Activated CD4-positive, alpha-beta T cell treated with anti-CD3 and anti-CD28 coated beads, Interleukin-2, amount 50 U/mL, for 1 hour (primary cell): ENCODE measurements around the gene DHRSX.
"Not testable (repeated sequence)": the region's sequence is repeated elsewhere in the genome, so short reads cannot be mapped to it uniquely, and the experiment has no call there.

ENCODE experiments used
- DNase-seq: peaks from one replicate; pipeline ENCODE4 v3.0.0-alpha.2; 2020

DHRSX gene

GRCh38 chrX:2389731-2390130, 111.0 kb downstream of the DHRSX start:
- not testable (repeated sequence) for DNase-seq

GRCh38 chrX:2389324-2389723, 111.5 kb downstream of the DHRSX start:
- no peak for DNase-seq

GRCh38 chrX:2388669-2389068, 112.1 kb downstream of the DHRSX start:
- DNase-seq, result no peak

GRCh38 chrX:2387614-2388239, 113.0 kb downstream of the DHRSX start:
- no peak for DNase-seq

GRCh38 chrX:2385224-2385623, 115.6 kb downstream of the DHRSX start:
- DNase-seq, result no peak

DNA sequence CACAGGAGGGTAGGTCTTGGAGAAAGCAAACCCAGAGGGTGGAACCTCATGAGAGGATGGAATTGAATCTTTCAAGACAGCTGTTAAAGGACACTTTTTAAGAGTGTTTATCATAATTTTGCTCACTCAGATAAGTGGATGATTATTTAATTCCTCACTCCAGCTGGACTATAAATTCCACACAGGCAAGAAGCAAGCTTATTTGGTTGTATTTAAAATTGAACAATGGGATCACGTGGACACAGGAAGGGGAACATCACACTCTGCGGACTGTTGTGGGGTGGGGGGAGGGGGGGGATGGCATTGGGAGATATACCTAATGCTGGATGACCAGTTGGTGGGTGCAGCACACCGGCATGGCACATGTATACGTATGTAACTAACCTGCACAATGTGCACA, 116.3 kb downstream of the DHRSX start:
- DNase-seq, result no peak

DNA sequence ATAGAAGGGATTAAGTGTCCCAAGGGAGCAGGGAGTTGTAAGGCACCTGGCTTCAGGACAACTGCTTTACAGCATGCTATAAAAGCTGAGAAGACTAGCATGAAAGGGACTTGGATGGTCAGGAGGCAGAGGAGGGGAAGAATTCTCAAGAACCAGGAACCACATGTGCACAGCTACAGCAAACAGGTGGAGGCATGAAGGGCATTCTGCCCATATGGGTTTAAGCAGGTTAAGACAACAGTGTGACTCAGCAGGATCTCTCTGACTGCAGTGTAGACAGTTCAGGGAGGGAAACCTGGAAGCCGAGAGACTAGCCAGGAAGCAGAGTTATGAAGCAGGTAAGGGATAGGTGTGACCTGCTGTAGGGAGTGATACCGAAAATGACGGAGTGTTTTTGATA, 117.0 kb downstream of the DHRSX start:
- no peak for DNase-seq

- no peak for DNase-seq
These were observed 117.6 kb downstream of the DHRSX start for GRCh38 chrX:2383144-2383543.

DNA sequence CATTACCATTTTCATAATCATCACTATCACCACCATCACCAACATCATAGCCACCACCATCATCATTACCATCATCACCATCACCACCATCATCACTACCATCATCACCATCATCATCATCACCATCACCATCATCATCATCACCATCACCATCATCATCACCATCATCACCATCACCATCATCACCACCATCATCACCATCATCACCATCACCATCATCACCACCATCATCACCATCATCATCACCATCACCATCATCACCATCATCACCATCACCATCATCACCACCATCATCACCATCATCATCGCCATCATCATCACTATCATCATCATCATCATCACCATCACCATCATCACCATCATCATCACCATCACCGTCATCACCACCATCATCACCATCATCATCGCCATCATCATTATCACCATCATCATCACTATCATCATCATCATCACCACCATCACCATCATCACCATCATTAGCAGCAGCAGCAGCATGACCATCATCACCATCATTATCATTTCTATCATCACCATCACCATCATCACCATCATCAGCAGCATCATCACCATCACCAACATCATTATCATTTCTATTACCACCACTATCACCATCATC, 118.2 kb downstream of the DHRSX start:
- not testable (repeated sequence) for DNase-seq

- DNase-seq, result no peak
These were observed 124.6 kb downstream of the DHRSX start for GRCh38 chrX:2376166-2376565.

- no peak for DNase-seq
These were observed 126.7 kb downstream of the DHRSX start for GRCh38 chrX:2374086-2374485.

- no peak for DNase-seq
These were observed 127.2 kb downstream of the DHRSX start for GRCh38 chrX:2373615-2374014.

GRCh38 chrX:2371026-2371711, 129.6 kb downstream of the DHRSX start:
- DNase-seq, result no peak

GRCh38 chrX:2370456-2370855, 130.3 kb downstream of the DHRSX start:
- DNase-seq, result no peak

DNA sequence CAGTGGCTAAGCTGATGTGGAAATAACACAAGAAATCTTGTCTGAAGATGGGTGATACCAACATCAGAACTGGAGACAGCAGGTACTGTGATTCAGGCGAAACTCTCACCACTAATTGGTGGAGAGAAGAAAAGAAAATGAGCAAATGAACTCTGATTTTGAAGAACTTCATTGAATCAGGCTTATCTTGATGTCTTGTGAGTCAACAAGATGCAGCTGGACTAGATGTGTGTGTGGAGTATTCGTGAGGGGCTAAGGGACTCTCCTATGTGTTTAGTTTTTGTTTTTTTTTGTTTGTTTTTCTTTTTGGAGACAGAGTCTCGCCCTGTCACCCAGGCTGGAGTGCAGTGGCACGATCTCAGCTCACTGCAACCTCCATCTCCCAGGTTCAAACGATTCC, 131.6 kb downstream of the DHRSX start:
- no peak for DNase-seq

GRCh38 chrX:2360731-2361130, 140.0 kb downstream of the DHRSX start:
- no peak for DNase-seq

DNA sequence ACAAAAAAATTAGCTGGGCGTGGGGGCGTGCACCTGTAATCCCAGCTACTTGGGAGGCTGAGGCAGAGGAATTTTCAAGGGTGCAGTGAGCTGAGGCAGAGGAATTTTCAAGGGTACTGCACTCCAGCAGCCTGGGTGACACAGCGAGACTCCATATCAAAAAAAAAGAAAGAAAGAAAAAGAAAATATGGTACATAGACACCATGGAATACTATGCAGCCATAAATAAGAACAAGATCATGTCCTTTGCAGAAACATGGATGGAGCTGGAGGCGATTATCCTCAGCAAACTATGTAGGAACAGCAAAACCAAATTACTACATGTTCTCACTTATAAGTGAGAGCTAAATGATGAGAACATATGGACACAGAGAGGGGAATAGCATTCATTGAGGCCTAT, 141.3 kb downstream of the DHRSX start:
- DNase-seq, result not testable (repeated sequence)

DNA sequence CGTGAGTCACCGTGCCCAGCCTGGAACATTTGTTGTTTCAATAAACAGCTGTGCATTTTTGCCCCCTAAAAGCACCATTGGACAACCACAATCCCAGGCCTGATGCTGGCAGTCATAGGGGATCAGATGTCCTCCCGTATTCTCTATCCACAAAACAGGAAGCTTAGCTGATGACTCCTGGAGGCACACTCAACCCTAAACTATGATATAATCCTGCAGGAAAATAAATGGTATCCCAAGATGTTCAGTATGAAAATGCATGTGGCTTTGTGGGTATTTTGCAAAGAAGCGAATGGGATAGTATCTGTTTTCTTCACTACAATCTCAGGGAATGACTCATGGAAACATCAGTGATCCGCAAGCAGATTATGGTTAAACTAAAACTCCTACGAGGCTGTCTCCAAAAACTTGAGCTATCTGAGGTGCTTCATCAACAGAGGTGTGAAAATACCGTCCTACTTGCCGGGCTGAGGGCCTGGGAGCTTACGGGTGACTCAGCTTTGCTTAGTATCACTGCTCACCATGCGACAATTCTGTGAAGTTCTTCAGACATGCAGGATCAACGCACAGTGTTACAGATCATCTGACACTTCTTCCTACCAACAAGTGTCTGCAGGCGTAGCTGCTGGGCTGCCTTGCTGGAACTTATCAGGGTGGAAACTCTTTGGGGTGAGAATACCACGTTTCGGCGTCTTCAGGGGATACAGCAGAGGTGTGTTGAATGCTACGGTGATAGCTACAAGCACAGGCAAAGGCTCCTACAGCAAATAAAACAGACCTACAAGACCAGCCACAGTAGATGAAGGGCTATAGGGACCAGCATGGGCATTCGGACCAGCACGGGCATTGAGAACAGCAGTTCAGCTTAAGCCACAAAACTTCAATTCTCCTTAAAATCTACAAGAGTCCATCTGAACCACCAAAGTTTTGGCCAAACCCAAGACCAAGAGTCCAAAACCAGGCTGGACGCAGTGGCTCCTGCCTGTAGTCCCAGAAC, 148.5 kb downstream of the DHRSX start:
- DNase-seq, result no peak

GRCh38 chrX:2351321-2351720, 149.5 kb downstream of the DHRSX start:
- DNase-seq, result no peak

- DNase-seq, result not testable (repeated sequence)
These were observed 150.1 kb downstream of the DHRSX start for GRCh38 chrX:2350703-2351102.

DNA sequence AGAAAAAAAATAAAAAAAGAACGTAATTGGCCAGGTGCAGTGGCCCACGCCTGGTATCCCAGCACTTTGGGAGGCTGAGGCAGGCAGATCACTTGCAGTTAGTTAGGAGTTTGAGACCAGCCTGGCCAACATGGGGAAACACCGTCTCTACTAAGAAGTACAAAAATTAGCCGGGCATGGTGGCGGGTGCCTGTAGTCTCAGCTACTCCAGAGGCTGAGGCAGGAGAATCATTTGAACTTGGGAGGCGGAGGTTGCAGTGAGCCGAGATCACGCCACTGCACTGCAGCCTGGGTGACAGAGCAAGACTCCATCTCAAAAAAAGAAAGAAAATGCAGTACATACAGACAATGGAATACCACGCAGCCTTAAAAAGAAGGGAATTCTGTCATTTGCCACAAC, 150.7 kb downstream of the DHRSX start:
- DNase-seq, result not testable (repeated sequence)

GRCh38 chrX:2348211-2348610, 152.6 kb downstream of the DHRSX start:
- no peak for DNase-seq

GRCh38 chrX:2346158-2346557, 154.6 kb downstream of the DHRSX start:
- no peak for DNase-seq
